Upper lobe of left lung (tissue), 4 donors: ENCODE measurements around the gene SLC25A26.

Source experiments
- EP300 ChIP-seq, 4 donors: sonication (generic); formaldehyde crosslinking; IDR thresholded peaks; one replicate each; pipeline ENCODE4 v1.5.1; 2017; ENCODE audit warnings: antibody characterized with exemption in 4 of 4, control low read depth in 2 of 4
- POLR2A ChIP-seq, 4 donors: fragments of 450-650 bp; IDR thresholded peaks; one replicate each; pipeline ENCODE4 v1.5.1; 2016 to 2017; ENCODE audit warnings: antibody characterized with exemption in 4 of 4, mild to moderate bottlenecking in 2 of 4
- TF ChIP-seq, protein P1 (sequence below), 6 experiments: fragments of 450-650 bp in 4 of 6; fragments of 200-600 bp in 2 of 6; sonication (generic) in 2 of 6; IDR thresholded peaks; one replicate each; pipeline ENCODE4 v1.5.1; 2016 to 2019; ENCODE audit warnings: antibody characterized with exemption in 6 of 6

DNA sequence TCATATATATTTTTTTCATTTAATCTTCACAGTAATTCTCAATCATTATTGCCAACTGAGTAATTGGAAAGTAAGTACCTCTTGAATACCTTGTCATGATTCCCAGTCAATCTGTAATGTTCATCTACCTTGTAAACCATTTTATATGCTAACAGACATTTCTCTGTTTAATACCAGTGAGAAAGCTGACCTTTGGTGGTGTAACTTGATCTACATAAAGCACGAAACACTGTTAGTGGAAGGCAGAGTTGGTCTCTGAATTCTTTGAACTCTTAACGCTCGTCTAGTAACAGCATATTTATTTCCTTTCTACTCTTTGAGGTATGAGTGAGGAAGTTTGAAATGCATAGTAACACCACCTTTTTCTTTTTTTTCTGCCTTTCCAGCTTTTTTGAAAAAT lies 59.5 kb downstream of the SLC25A26 start:
- TF ChIP-seq POLR2A (IDR thresholded peaks at IDR 0.05) (no peak), EP300 (IDR thresholded peaks at IDR 0.05) (no peak)
- TF ChIP-seq, protein P1, sequence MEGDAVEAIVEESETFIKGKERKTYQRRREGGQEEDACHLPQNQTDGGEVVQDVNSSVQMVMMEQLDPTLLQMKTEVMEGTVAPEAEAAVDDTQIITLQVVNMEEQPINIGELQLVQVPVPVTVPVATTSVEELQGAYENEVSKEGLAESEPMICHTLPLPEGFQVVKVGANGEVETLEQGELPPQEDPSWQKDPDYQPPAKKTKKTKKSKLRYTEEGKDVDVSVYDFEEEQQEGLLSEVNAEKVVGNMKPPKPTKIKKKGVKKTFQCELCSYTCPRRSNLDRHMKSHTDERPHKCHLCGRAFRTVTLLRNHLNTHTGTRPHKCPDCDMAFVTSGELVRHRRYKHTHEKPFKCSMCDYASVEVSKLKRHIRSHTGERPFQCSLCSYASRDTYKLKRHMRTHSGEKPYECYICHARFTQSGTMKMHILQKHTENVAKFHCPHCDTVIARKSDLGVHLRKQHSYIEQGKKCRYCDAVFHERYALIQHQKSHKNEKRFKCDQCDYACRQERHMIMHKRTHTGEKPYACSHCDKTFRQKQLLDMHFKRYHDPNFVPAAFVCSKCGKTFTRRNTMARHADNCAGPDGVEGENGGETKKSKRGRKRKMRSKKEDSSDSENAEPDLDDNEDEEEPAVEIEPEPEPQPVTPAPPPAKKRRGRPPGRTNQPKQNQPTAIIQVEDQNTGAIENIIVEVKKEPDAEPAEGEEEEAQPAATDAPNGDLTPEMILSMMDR (IDR thresholded peaks at IDR 0.05): no peak
